Astrocyte (in vitro differentiated cells and primary cell): ENCODE measurements around the gene MT3. TPM values are rescaled to one million over a fixed set of nuclear protein-coding genes. Genes with fewer than 3 reads are reported as not detected.
A peak's percentile ranks its signal among the peaks of the same experiment; 100 is the strongest.

Experiments
- DNase-seq: peaks from one replicate; pipeline ENCODE4 v3.0.0-alpha.2; 2010; ENCODE audit warnings: low read depth
- FAIRE-seq: peaks from 2 replicates; lab custom pipeline; 2011; peaks lifted over from hg19 to GRCh38; lab: Jason Lieb, UNC
- H2AFZ ChIP-seq: 2 replicates; pipeline ENCODE4 v1.6.0; 2012; ENCODE audit warnings: low read depth, low read length, inconsistent platforms
- H3K27ac ChIP-seq: 2 replicates; pipeline ENCODE4 v1.5.1; 2011; ENCODE audit warnings: low read depth, low read length, inconsistent platforms
- H3K27me3 ChIP-seq: 2 replicates; pipeline ENCODE4 v1.6.0; 2011; ENCODE audit warnings: low read length, inconsistent platforms; ENCODE audit not compliant: insufficient read depth
- H3K36me3 ChIP-seq: 2 replicates; pipeline ENCODE4 v1.5.1; 2011; ENCODE audit warnings: low read length, inconsistent platforms; ENCODE audit not compliant: insufficient read depth
- H3K4me1 ChIP-seq: 2 replicates; pipeline ENCODE4 v1.5.1; 2011; ENCODE audit warnings: low read length, inconsistent platforms; ENCODE audit not compliant: insufficient read depth
- H3K4me2 ChIP-seq: 2 replicates; pipeline ENCODE4 v1.6.0; 2012; ENCODE audit warnings: low read length, inconsistent platforms
- H3K4me3 ChIP-seq: 2 replicates; pipeline ENCODE4 v1.5.1; 2011; ENCODE audit warnings: low read depth, mild to moderate bottlenecking, low read length, inconsistent platforms; ENCODE audit not compliant: insufficient read depth
- H3K79me2 ChIP-seq: 2 replicates; pipeline ENCODE4 v1.6.0; 2012; ENCODE audit warnings: mild to moderate bottlenecking, low read length, inconsistent platforms; ENCODE audit not compliant: insufficient read depth
- H3K9ac ChIP-seq: 2 replicates; pipeline ENCODE4 v1.6.0; 2012; ENCODE audit warnings: mild to moderate bottlenecking, low read length, inconsistent platforms
- H3K9me3 ChIP-seq: 2 replicates; pipeline ENCODE4 v1.5.1; 2012; ENCODE audit warnings: low read depth, mild to moderate bottlenecking, low read length, inconsistent platforms; ENCODE audit not compliant: insufficient read depth
- H4K20me1 ChIP-seq: 2 replicates; pipeline ENCODE4 v1.6.0; 2012; ENCODE audit warnings: low read length, inconsistent platforms; ENCODE audit not compliant: insufficient read depth
- H3K27ac Mint-ChIP-seq: one replicate; pipeline ENCODE4 v1.8.0; 2021; ENCODE audit warnings: mild to moderate bottlenecking, mixed read lengths; ENCODE audit not compliant: unreplicated experiment
- H3K27me3 Mint-ChIP-seq: one replicate; pipeline ENCODE4 v1.8.0; 2021; ENCODE audit warnings: low read depth, mixed read lengths; ENCODE audit not compliant: unreplicated experiment
- H3K36me3 Mint-ChIP-seq: one replicate; pipeline ENCODE4 v1.8.0; 2021; ENCODE audit warnings: low read depth, mixed read lengths; ENCODE audit not compliant: unreplicated experiment
- H3K4me1 Mint-ChIP-seq: one replicate; pipeline ENCODE4 v1.8.0; 2021; ENCODE audit warnings: low read depth, mixed read lengths; ENCODE audit not compliant: unreplicated experiment
- H3K4me3 Mint-ChIP-seq: one replicate; pipeline ENCODE4 v1.8.0; 2021; ENCODE audit warnings: mild to moderate bottlenecking, moderate library complexity, mixed read lengths; ENCODE audit not compliant: unreplicated experiment
- H3K9me3 Mint-ChIP-seq: one replicate; pipeline ENCODE4 v1.8.0; 2021; ENCODE audit warnings: mild to moderate bottlenecking, mixed read lengths; ENCODE audit not compliant: unreplicated experiment
- EZH2 ChIP-seq: IDR thresholded peaks from 2 replicates; pipeline ENCODE4 v1.6.1; 2012; ENCODE audit warnings: mild to moderate bottlenecking, low read length, inconsistent platforms; ENCODE audit not compliant: insufficient read depth
- total RNA-seq: library from RNA; stranded (reverse); gene quantifications from 2 replicates; pipeline ENCODE4 v1.2.1, GENCODE V29; 2021
- TF ChIP-seq, protein P1 (sequence below): IDR thresholded peaks from 2 replicates; pipeline ENCODE4 v1.5.1; 2011; ENCODE audit warnings: low read depth, mild to moderate bottlenecking, inconsistent platforms, low read length, moderate library complexity; ENCODE audit not compliant: insufficient read depth

Gene MT3
- total RNA-seq, 1 donor from 2014 or later: not detected

GRCh38 chr16:56606476-56607108 is 17.3 kb downstream of the MT3 start:
- Histone ChIP-seq H3K4me2 (peak overlapping the region; percentile 88), H3K9ac (peak overlapping the region; percentile 92), H2AFZ (no peak overlapping the region), H3K4me3 (peak overlapping the region; percentile 42), H4K20me1 (peaks cover 5% of the 10 kb centered on the region), H3K27ac (peak overlapping the region; percentile 92), H3K79me2 (peaks cover 17% of the 10 kb centered on the region), H3K9me3 (no peaks in the 10 kb centered on the region), H3K36me3 (no peaks in the 10 kb centered on the region), H3K4me1 (peaks cover 43% of the 10 kb centered on the region), H3K27me3 (no peaks in the 10 kb centered on the region)
- Mint-ChIP-seq H3K27me3 (peaks cover 12% of the 10 kb centered on the region), H3K9me3 (peaks cover 3% of the 10 kb centered on the region), H3K4me3 (peak overlapping the region; percentile 43), H3K4me1 (peaks cover 33% of the 10 kb centered on the region), H3K27ac (peak overlapping the region; percentile 93), H3K36me3 (no peaks in the 10 kb centered on the region)
- TF ChIP-seq, protein P1, sequence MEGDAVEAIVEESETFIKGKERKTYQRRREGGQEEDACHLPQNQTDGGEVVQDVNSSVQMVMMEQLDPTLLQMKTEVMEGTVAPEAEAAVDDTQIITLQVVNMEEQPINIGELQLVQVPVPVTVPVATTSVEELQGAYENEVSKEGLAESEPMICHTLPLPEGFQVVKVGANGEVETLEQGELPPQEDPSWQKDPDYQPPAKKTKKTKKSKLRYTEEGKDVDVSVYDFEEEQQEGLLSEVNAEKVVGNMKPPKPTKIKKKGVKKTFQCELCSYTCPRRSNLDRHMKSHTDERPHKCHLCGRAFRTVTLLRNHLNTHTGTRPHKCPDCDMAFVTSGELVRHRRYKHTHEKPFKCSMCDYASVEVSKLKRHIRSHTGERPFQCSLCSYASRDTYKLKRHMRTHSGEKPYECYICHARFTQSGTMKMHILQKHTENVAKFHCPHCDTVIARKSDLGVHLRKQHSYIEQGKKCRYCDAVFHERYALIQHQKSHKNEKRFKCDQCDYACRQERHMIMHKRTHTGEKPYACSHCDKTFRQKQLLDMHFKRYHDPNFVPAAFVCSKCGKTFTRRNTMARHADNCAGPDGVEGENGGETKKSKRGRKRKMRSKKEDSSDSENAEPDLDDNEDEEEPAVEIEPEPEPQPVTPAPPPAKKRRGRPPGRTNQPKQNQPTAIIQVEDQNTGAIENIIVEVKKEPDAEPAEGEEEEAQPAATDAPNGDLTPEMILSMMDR: no peak
- no peak for TF ChIP-seq EZH2
- FAIRE-seq (no peak), DNase-seq (peak; percentile 85)

DNA sequence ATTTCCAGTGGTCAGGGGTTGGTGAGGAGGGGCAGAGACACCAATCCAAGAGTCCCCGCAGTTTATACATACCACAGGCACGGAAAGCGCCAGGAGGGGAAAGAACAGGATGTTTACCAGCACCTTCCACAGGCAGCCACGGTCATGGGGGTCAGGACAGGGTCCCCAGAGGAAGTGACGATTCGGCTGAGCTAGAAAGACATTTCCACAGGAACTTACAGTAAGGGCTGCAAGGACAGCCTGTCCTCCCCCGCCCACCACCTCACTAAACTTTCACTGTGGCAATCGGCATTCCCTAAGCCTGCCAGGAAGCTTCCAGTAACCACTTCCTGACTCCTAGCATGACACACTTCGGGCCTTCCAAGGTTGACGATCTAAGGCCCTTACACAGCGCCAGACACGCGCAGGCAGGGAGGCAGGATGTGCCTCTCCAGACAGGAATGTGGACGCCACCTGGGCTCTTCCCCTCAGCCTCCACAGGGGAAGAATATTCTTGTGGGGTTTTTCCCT is 17.8 kb downstream of the MT3 start:
- Histone ChIP-seq H3K27ac (peak overlapping the region; percentile 92), H3K4me1 (peaks cover 45% of the 10 kb centered on the region), H4K20me1 (peaks cover 5% of the 10 kb centered on the region), H3K9ac (peak overlapping the region; percentile 92), H3K4me2 (peak overlapping the region; percentile 88), H3K36me3 (no peaks in the 10 kb centered on the region), H3K27me3 (no peaks in the 10 kb centered on the region), H3K4me3 (peak overlapping the region; percentile 42), H3K9me3 (no peaks in the 10 kb centered on the region), H3K79me2 (peaks cover 17% of the 10 kb centered on the region), H2AFZ (peak overlapping the region; percentile 42)
- Mint-ChIP-seq H3K9me3 (peaks cover 3% of the 10 kb centered on the region), H3K27me3 (peaks cover 8% of the 10 kb centered on the region), H3K27ac (peak overlapping the region; percentile 93), H3K4me1 (peaks cover 33% of the 10 kb centered on the region), H3K4me3 (peak overlapping the region; percentile 43), H3K36me3 (no peaks in the 10 kb centered on the region)
- DNase-seq (peak; percentile 100), FAIRE-seq (peak; percentile 37)
- TF ChIP-seq, protein P1: no peak
- no peak for TF ChIP-seq EZH2

DNA sequence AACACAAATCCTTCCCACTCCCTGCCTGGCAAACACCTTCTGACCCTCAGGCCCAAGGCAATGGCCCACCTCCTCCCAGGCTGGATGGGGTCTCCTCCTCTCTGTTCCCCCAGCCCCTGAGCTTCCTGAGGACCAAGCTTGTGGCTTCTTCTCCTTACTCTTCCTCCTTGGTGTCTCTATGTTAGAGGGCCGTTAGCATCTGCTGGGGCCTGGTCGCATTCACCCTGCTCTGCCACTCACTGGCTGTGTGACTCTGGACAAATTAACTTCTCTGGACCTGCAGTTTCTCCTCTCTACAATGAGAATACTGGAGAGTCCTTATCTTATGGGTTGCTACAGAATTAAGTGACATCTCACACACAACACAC is 18.3 kb downstream of the MT3 start:
- TF ChIP-seq, protein P1: no peak
- TF ChIP-seq EZH2: no peak
- Mint-ChIP-seq H3K27ac (peak overlapping the region; percentile 93), H3K4me3 (peak overlapping the region; percentile 47), H3K9me3 (peaks cover 3% of the 10 kb centered on the region), H3K36me3 (no peaks in the 10 kb centered on the region), H3K4me1 (peaks cover 33% of the 10 kb centered on the region), H3K27me3 (peaks cover 7% of the 10 kb centered on the region)
- Histone ChIP-seq H2AFZ (peak overlapping the region; percentile 42), H3K4me2 (peak overlapping the region; percentile 88), H3K27ac (peak overlapping the region; percentile 92), H3K4me1 (peaks cover 50% of the 10 kb centered on the region), H4K20me1 (peaks cover 5% of the 10 kb centered on the region), H3K9ac (peak overlapping the region; percentile 92), H3K9me3 (no peaks in the 10 kb centered on the region), H3K27me3 (no peaks in the 10 kb centered on the region), H3K36me3 (no peaks in the 10 kb centered on the region), H3K4me3 (peak overlapping the region; percentile 97), H3K79me2 (peaks cover 17% of the 10 kb centered on the region)
- no peak for FAIRE-seq
- no peak for DNase-seq
